ENCODE results near the gene DLG2. TPM values are rescaled to one million over a fixed set of nuclear protein-coding genes. Genes with fewer than 3 reads are reported as not detected.

DLG2 gene
- total RNA-seq, 1 donor from 2014 or later, result 5.1 TPM

DNA sequence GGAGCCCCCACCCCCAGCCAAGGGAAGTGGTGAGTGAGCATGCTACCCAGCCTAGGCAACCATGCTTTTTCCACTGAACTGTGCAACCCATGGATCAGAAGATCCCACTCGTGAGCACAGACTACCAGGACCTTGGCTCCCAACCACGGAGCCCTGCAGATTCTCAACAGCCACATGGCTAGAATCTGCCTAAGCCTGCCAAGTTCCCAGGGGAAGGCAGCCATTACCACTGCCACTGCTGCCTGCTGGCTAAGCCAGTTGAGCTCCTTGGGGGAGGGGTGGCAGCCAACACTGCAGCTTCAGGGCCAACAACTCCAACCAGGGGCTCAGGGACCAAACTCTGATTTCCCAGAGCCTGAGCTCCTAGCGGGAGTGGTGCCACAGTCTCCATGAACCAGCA, 195.8 kb downstream of the DLG2 start:
- Mint-ChIP-seq H3K4me1 (ENCODE audit: unreplicated experiment) (no peaks in the 10 kb centered on the region), H3K27ac (ENCODE audit: unreplicated experiment) (no peak overlapping the region), H3K27me3 (ENCODE audit: unreplicated experiment) (peaks cover 5% of the 10 kb centered on the region), H3K4me3 (ENCODE audit: unreplicated experiment) (no peak overlapping the region), H3K36me3 (ENCODE audit: low read depth, unreplicated experiment) (no peaks in the 10 kb centered on the region), H3K9me3 (ENCODE audit: unreplicated experiment) (peaks cover 4% of the 10 kb centered on the region)
- no peak for DNase-seq (ENCODE audit: low spot score)
- TF ChIP-seq, protein P1, sequence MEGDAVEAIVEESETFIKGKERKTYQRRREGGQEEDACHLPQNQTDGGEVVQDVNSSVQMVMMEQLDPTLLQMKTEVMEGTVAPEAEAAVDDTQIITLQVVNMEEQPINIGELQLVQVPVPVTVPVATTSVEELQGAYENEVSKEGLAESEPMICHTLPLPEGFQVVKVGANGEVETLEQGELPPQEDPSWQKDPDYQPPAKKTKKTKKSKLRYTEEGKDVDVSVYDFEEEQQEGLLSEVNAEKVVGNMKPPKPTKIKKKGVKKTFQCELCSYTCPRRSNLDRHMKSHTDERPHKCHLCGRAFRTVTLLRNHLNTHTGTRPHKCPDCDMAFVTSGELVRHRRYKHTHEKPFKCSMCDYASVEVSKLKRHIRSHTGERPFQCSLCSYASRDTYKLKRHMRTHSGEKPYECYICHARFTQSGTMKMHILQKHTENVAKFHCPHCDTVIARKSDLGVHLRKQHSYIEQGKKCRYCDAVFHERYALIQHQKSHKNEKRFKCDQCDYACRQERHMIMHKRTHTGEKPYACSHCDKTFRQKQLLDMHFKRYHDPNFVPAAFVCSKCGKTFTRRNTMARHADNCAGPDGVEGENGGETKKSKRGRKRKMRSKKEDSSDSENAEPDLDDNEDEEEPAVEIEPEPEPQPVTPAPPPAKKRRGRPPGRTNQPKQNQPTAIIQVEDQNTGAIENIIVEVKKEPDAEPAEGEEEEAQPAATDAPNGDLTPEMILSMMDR (IDR thresholded peaks at IDR 0.05; ENCODE audit: unreplicated experiment), result no peak

DNA sequence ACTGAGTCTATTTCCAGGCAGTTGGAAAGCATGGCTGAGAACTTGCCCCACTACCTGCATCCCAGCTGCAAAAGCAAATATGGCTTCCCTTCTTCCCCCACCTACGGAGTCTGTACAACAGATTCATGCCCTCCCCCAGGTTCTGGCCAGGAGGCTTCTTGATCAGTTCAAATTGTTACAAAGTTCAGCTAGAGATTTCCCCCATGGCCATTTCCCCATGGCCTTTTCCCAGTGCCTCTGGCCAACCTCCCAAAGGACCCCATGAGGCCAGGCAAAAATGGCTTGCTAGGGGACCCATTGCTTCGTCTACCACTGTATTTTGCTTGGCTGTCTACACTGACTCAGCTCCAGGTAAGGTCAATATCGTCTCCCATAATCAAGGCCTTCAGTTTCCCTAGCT, 203.3 kb downstream of the DLG2 start:
- Mint-ChIP-seq H3K27ac (ENCODE audit: unreplicated experiment) (no peak overlapping the region), H3K36me3 (ENCODE audit: low read depth, unreplicated experiment) (peaks cover 15% of the 10 kb centered on the region), H3K4me1 (ENCODE audit: unreplicated experiment) (no peaks in the 10 kb centered on the region), H3K9me3 (ENCODE audit: unreplicated experiment) (peaks cover 4% of the 10 kb centered on the region), H3K27me3 (ENCODE audit: unreplicated experiment) (no peaks in the 10 kb centered on the region), H3K4me3 (ENCODE audit: unreplicated experiment) (no peak overlapping the region)
- TF ChIP-seq, protein P1 (IDR thresholded peaks at IDR 0.05; ENCODE audit: unreplicated experiment), result no peak
- no peak for DNase-seq (ENCODE audit: low spot score)

DNA sequence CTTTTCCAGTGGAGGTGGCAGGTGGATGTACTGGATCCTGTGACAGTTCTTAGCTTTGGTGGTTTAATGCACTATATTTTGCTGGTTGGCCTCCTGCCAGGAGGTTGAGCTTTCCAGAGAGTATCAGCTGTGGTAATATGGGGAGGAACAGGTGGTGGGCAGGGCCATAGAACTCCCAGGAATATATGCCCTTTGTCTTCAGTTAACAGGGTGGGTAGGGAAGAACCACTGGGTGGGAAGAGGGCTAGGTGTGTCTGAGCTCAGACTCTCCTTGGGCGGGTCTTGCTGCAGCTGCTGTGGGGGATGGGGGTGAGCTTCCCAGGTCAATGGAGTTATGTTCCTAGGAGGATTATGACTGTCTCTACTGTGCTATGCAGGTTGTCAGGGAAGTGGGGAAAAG, 203.8 kb downstream of the DLG2 start:
- TF ChIP-seq, protein P1 (IDR thresholded peaks at IDR 0.05; ENCODE audit: unreplicated experiment), result no peak
- H3K4me1 Mint-ChIP-seq (ENCODE audit: unreplicated experiment), result no peaks in the 10 kb centered on the region
- H3K36me3 Mint-ChIP-seq (ENCODE audit: low read depth, unreplicated experiment), result peaks cover 15% of the 10 kb centered on the region
- no peak overlapping the region for H3K27ac Mint-ChIP-seq (ENCODE audit: unreplicated experiment)
- no peaks in the 10 kb centered on the region for H3K27me3 Mint-ChIP-seq (ENCODE audit: unreplicated experiment)
- H3K4me3 Mint-ChIP-seq (ENCODE audit: unreplicated experiment), result no peak overlapping the region
- H3K9me3 Mint-ChIP-seq (ENCODE audit: unreplicated experiment), result peaks cover 4% of the 10 kb centered on the region
- no peak for DNase-seq (ENCODE audit: low spot score)

DNA sequence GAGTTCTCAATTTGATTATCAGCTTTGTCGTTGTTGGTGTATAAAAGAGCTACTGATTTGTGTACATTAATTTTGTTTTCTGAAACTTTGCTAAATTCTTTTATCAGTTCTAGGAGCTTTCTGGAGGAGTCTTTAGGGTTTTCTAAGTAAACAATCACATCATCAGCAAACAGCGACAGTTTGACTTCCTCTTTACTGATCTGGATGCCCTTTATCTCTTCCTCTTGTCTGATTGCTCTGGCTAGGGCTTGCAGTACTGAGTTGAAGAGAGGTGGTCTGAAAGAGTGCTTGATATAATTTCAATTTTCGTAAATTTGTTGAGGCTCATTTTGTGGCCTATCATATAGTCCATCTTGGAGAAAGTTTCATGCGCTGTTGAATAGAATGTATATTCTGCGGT, 213.0 kb downstream of the DLG2 start:
- Mint-ChIP-seq H3K27ac (ENCODE audit: unreplicated experiment) (no peak overlapping the region), H3K36me3 (ENCODE audit: low read depth, unreplicated experiment) (no peaks in the 10 kb centered on the region), H3K4me1 (ENCODE audit: unreplicated experiment) (peaks cover 5% of the 10 kb centered on the region), H3K9me3 (ENCODE audit: unreplicated experiment) (no peaks in the 10 kb centered on the region), H3K4me3 (ENCODE audit: unreplicated experiment) (no peak overlapping the region), H3K27me3 (ENCODE audit: unreplicated experiment) (no peaks in the 10 kb centered on the region)
- TF ChIP-seq, protein P1 (IDR thresholded peaks at IDR 0.05; ENCODE audit: unreplicated experiment), result no peak
- no peak for DNase-seq (ENCODE audit: low spot score)

DNA sequence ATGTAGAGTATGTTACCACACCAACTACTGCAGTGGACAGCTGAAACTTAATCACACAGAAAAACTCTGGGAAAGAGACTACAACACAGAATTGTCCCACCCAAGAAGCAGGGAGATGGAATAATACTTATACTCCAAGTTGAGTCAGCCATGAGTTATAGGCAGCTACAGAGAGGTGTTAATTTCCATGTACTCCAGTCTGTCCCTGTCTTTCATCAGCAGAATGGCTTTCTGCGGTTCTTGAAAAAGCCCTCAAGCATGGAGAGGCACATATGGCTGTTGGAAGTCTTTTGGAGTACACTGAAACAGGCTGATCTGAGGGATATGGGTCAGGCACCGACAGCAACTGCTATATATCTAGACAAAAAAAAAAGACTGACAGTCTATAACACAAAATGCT, 219.5 kb downstream of the DLG2 start:
- Mint-ChIP-seq H3K36me3 (ENCODE audit: low read depth, unreplicated experiment) (no peaks in the 10 kb centered on the region), H3K4me1 (ENCODE audit: unreplicated experiment) (peaks cover 2% of the 10 kb centered on the region), H3K27me3 (ENCODE audit: unreplicated experiment) (no peaks in the 10 kb centered on the region), H3K27ac (ENCODE audit: unreplicated experiment) (no peak overlapping the region), H3K4me3 (ENCODE audit: unreplicated experiment) (no peak overlapping the region), H3K9me3 (ENCODE audit: unreplicated experiment) (no peaks in the 10 kb centered on the region)
- DNase-seq (ENCODE audit: low spot score), result no peak
- TF ChIP-seq, protein P1 (IDR thresholded peaks at IDR 0.05; ENCODE audit: unreplicated experiment), result no peak
